ENCODE data around the gene CROCC.
"Not testable (repeated sequence)": the region's sequence is repeated elsewhere in the genome, so short reads cannot be mapped to it uniquely, and the experiment has no call there.

The CROCC gene

GRCh38 chr1:16898298-16898697 lies 23.4 kb upstream of the CROCC start:
- DNase-seq: not testable (repeated sequence)

GRCh38 chr1:16899020-16899419 lies 22.7 kb upstream of the CROCC start:
- DNase-seq: not testable (repeated sequence)

GRCh38 chr1:16900751-16901150 lies 21.0 kb upstream of the CROCC start:
- no peak for DNase-seq

GRCh38 chr1:16901371-16901770 lies 20.4 kb upstream of the CROCC start:
- DNase-seq: not testable (repeated sequence)

GRCh38 chr1:16903054-16903453 lies 18.7 kb upstream of the CROCC start:
- DNase-seq: peak; percentile 52

- DNase-seq: no peak
These were observed 18.3 kb upstream of the CROCC start for GRCh38 chr1:16903458-16903796.

GRCh38 chr1:16904560-16905109 lies 17.1 kb upstream of the CROCC start:
- DNase-seq: peak; percentile 99

GRCh38 chr1:16905110-16905867 lies 16.4 kb upstream of the CROCC start:
- DNase-seq: peak; percentile 74

- no peak for DNase-seq
These were observed 15.6 kb upstream of the CROCC start for GRCh38 chr1:16905868-16906702.

- DNase-seq: no peak
These were observed 14.9 kb upstream of the CROCC start for GRCh38 chr1:16906873-16907272.

GRCh38 chr1:16907870-16908758 lies 13.6 kb upstream of the CROCC start:
- no peak for DNase-seq

GRCh38 chr1:16911851-16912721 lies 9.6 kb upstream of the CROCC start:
- not testable (repeated sequence) for DNase-seq

- peak; percentile 54 for DNase-seq
These were observed 9.0 kb upstream of the CROCC start for GRCh38 chr1:16912742-16913141.

- no peak for DNase-seq
These were observed 8.4 kb upstream of the CROCC start for GRCh38 chr1:16913181-16913832.

GRCh38 chr1:16913833-16914662 lies 7.7 kb upstream of the CROCC start:
- DNase-seq: peak; percentile 95

- not testable (repeated sequence) for DNase-seq
These were observed 6.7 kb upstream of the CROCC start for GRCh38 chr1:16914928-16915626.

GRCh38 chr1:16915627-16915973 lies 6.1 kb upstream of the CROCC start:
- DNase-seq: no peak

- DNase-seq: not testable (repeated sequence)
These were observed 5.5 kb upstream of the CROCC start for GRCh38 chr1:16916036-16916880.

GRCh38 chr1:16918371-16918770 lies 3.4 kb upstream of the CROCC start:
- no peak for DNase-seq
